Thymus (tissue), 11 donors: Measurements from ENCODE around the gene SSH3. TPM values are rescaled to one million over a fixed set of nuclear protein-coding genes. Genes with fewer than 3 reads are reported as not detected.

Source experiments
- DNase-seq, 9 donors: peaks; one replicate each; pipeline ENCODE4 v3.0.0-alpha.2; 2013; ENCODE audit warnings: low spot score in 9 of 9, low read depth in 6 of 9, missing footprints in 1 of 9
- H3K27ac ChIP-seq, 2 donors: one replicate each; pipeline ENCODE4 v1.5.1; 2013; ENCODE audit warnings: control low read depth in 1 of 2, low read depth in 1 of 2, low read length in 1 of 2, mild to moderate bottlenecking in 1 of 2, moderate library complexity in 1 of 2
- H3K27me3 ChIP-seq, 2 donors: one replicate each; pipeline ENCODE4 v1.5.1; 2013; ENCODE audit warnings: low read length in 1 of 2; ENCODE audit not compliant: control insufficient read depth in 2 of 2, insufficient read depth in 1 of 2
- H3K36me3 ChIP-seq, 2 donors: one replicate each; pipeline ENCODE4 v1.5.1; 2013; ENCODE audit warnings: low read length in 1 of 2, mild to moderate bottlenecking in 1 of 2, moderate library complexity in 1 of 2; ENCODE audit not compliant: control insufficient read depth in 2 of 2, insufficient read depth in 2 of 2
- H3K4me1 ChIP-seq, 2 donors: one replicate each; pipeline ENCODE4 v1.5.1; 2013; ENCODE audit warnings: low read length in 2 of 2; ENCODE audit not compliant: control insufficient read depth in 2 of 2, insufficient read depth in 2 of 2
- H3K4me3 ChIP-seq, 2 donors: one replicate each; pipeline ENCODE4 v1.5.1; 2013; ENCODE audit warnings: low read length in 2 of 2, control low read depth in 1 of 2, mild to moderate bottlenecking in 1 of 2
- H3K9me3 ChIP-seq, 2 donors: one replicate each; pipeline ENCODE4 v1.5.1; 2013; ENCODE audit warnings: low read length in 1 of 2, mild to moderate bottlenecking in 1 of 2; ENCODE audit not compliant: control insufficient read depth in 2 of 2, insufficient read depth in 1 of 2
- WGBS: extraction: QIAGEN DNeasy Blood & Tissue Kit; methylation state at CpG from one replicate; pipeline ENCODE4 v1.1.7; 2013; 5-methylcytosine and 5-hydroxymethylcytosine counted together
- polyA plus RNA-seq: library from polyadenylated mRNA; stranded (reverse); fragments of 200-250 nt; gene quantifications from one replicate; pipeline ENCODE4 v1.2.3, GENCODE V29; 2013
- total RNA-seq: library from RNA; stranded (reverse); fragments of 120-200 nt; gene quantifications from one replicate; pipeline ENCODE4 v1.2.4, GENCODE V29; 2013
- donor health status: healthy.

The SSH3 gene
- total and polyA plus RNA-seq, 2 donors: 1.8 to 11.8 TPM

GRCh38 chr11:67298786-67299185 is 4.5 kb upstream of the SSH3 start:
- H3K36me3 ChIP-seq: peaks cover 51 to 77% of the 10 kb centered on the region in 2 donors
- peaks cover 5 to 7% of the 10 kb centered on the region in 2 donors for H3K4me1 ChIP-seq
- peaks cover 0 to 7% of the 10 kb centered on the region in 2 donors for H3K9me3 ChIP-seq
- peaks cover 0 to 19% of the 10 kb centered on the region in 2 donors for H3K27me3 ChIP-seq
- no peak overlapping the region for H3K27ac ChIP-seq
- no peak for DNase-seq
- no peak overlapping the region for H3K4me3 ChIP-seq
- WGBS: 97% methylated on average over 7 of the region's 7 CpGs

GRCh38 chr11:67299471-67300191 is 3.7 kb upstream of the SSH3 start:
- Histone ChIP-seq H3K36me3 (peaks cover 51 to 69% of the 10 kb centered on the region in 2 donors), H3K27ac (no peak overlapping the region), H3K9me3 (peaks cover 0 to 11% of the 10 kb centered on the region in 2 donors), H3K27me3 (peaks cover 0 to 27% of the 10 kb centered on the region in 2 donors), H3K4me3 (no peak overlapping the region), H3K4me1 (peaks cover 11 to 16% of the 10 kb centered on the region in 2 donors)
- no peak for DNase-seq
- 98% methylated on average over 29 of the region's 29 CpGs for WGBS

- Histone ChIP-seq H3K36me3 (peaks cover 48 to 62% of the 10 kb centered on the region in 2 donors), H3K27ac (no peak overlapping the region), H3K4me1 (peaks cover 11 to 17% of the 10 kb centered on the region in 2 donors), H3K27me3 (peaks cover 0 to 30% of the 10 kb centered on the region in 2 donors), H3K4me3 (no peak overlapping the region), H3K9me3 (peaks cover 0 to 7% of the 10 kb centered on the region in 2 donors)
- WGBS: 98% methylated on average over 13 of the region's 13 CpGs
- DNase-seq: no peak
Observed at GRCh38 chr11:67300256-67300755, 3.0 kb upstream of the SSH3 start.

- WGBS: 98% methylated on average over 22 of the region's 22 CpGs
- peaks cover 11 to 17% of the 10 kb centered on the region in 2 donors for H3K4me1 ChIP-seq
- H3K27ac ChIP-seq: no peak overlapping the region
- H3K36me3 ChIP-seq: peaks cover 46 to 57% of the 10 kb centered on the region in 2 donors
- peaks cover 0 to 30% of the 10 kb centered on the region in 2 donors for H3K27me3 ChIP-seq
- H3K4me3 ChIP-seq: no peak overlapping the region
- DNase-seq: no peak
- H3K9me3 ChIP-seq: peaks cover 0 to 4% of the 10 kb centered on the region in 2 donors
Observed at GRCh38 chr11:67300756-67301312, 2.5 kb upstream of the SSH3 start.

GRCh38 chr11:67301313-67301921 is 1.9 kb upstream of the SSH3 start:
- H3K4me1 ChIP-seq: peaks cover 11 to 17% of the 10 kb centered on the region in 2 donors

GRCh38 chr11:67301951-67302516 is 1.3 kb upstream of the SSH3 start:
- Histone ChIP-seq H3K9me3 (peaks cover 0 to 4% of the 10 kb centered on the region in 2 donors), H3K4me1 (peaks cover 11 to 17% of the 10 kb centered on the region in 2 donors), H3K4me3 (no peak overlapping the region), H3K27me3 (peaks cover 0 to 30% of the 10 kb centered on the region in 2 donors), H3K36me3 (peaks cover 41 to 46% of the 10 kb centered on the region in 2 donors), H3K27ac (no peak overlapping the region)
- no peak for DNase-seq
- WGBS: 93% methylated on average over 15 of the region's 15 CpGs

More at GRCh38 chr11:67301313-67301921, 1.9 kb upstream of the SSH3 start:
- Histone ChIP-seq H3K4me3 (no peak overlapping the region), H3K27me3 (peaks cover 0 to 30% of the 10 kb centered on the region in 2 donors), H3K27ac (no peak overlapping the region), H3K36me3 (peaks cover 45 to 52% of the 10 kb centered on the region in 2 donors), H3K9me3 (peaks cover 0 to 4% of the 10 kb centered on the region in 2 donors)
- 98% methylated on average over 28 of the region's 28 CpGs for WGBS
- no peak for DNase-seq

GRCh38 chr11:67302571-67303131 is 679 bp upstream of the SSH3 start:
- peaks cover 0 to 4% of the 10 kb centered on the region in 2 donors for H3K9me3 ChIP-seq
- peaks cover 11 to 17% of the 10 kb centered on the region in 2 donors for H3K4me1 ChIP-seq
- peak in 1 of 9 donors; percentile 26 for DNase-seq
- 38% methylated on average over 23 of the region's 23 CpGs for WGBS
- peak overlapping the region; percentile 29 to 46 for H3K4me3 ChIP-seq
- H3K36me3 ChIP-seq: peaks cover 41 to 43% of the 10 kb centered on the region in 2 donors
- H3K27me3 ChIP-seq: peaks cover 0 to 30% of the 10 kb centered on the region in 2 donors
- no peak overlapping the region for H3K27ac ChIP-seq

- H3K9me3 ChIP-seq: peaks cover 0 to 4% of the 10 kb centered on the region in 2 donors
- DNase-seq: peak in 1 of 9 donors; percentile 18
- peaks cover 0 to 30% of the 10 kb centered on the region in 2 donors for H3K27me3 ChIP-seq
- WGBS: 10% methylated on average over 43 of the region's 43 CpGs
- peak overlapping the region in 1 of 2 donors; percentile 46 for H3K4me3 ChIP-seq
- H3K4me1 ChIP-seq: peaks cover 11 to 17% of the 10 kb centered on the region in 2 donors
- no peak overlapping the region for H3K27ac ChIP-seq
- peaks cover 35% of the 10 kb centered on the region in 2 donors for H3K36me3 ChIP-seq
Observed at GRCh38 chr11:67303835-67304411, 593 bp downstream of the SSH3 start.
